Gastroesophageal sphincter (tissue), 4 donors: ENCODE measurements around the gene CEP97. TPM values are rescaled to one million over a fixed set of nuclear protein-coding genes. Genes with fewer than 3 reads are reported as not detected.
A peak's percentile ranks its signal among the peaks of the same experiment; 100 is the strongest.
"Not testable (repeated sequence)": the region's sequence is repeated elsewhere in the genome, so short reads cannot be mapped to it uniquely, and the experiment has no call there.

Experiments used
- ATAC-seq: fragments of 150-250 bp; one replicate; pipeline ENCODE4 v1.9.1; 2016; ENCODE audit warnings: mild to moderate bottlenecking, moderate library complexity
- H3K27ac ChIP-seq, 4 donors: fragments of 200-600 bp; sonication (generic) in 3 of 4; 1 replicate in 3 of 4; 2 replicates in 1 of 4; pipeline ENCODE4 v1.5.1; 2016 to 2019
- H3K27me3 ChIP-seq: fragments of 200-600 bp; sonication (generic); one replicate; pipeline ENCODE4 v1.5.1; 2019
- H3K36me3 ChIP-seq, 2 donors: fragments of 200-600 bp; sonication (generic); one replicate each; pipeline ENCODE4 v1.5.1; 2019; ENCODE audit warnings: control low read depth in 1 of 2
- H3K4me1 ChIP-seq, 3 donors: fragments of 200-600 bp; sonication (generic); 1 replicate in 2 of 3; 2 replicates in 1 of 3; pipeline ENCODE4 v1.5.1; 2016 to 2019; ENCODE audit warnings: control low read depth in 2 of 3
- H3K4me3 ChIP-seq, 2 donors: fragments of 200-600 bp; sonication (generic); one replicate each; pipeline ENCODE4 v1.5.1; 2019; ENCODE audit warnings: mild to moderate bottlenecking in 1 of 2, moderate library complexity in 1 of 2
- H3K9me3 ChIP-seq, 3 donors: fragments of 200-600 bp; sonication (generic); one replicate each; pipeline ENCODE4 v1.5.1; 2017 to 2019; ENCODE audit warnings: control low read depth in 2 of 3
- EP300 ChIP-seq: sonication (generic); formaldehyde crosslinking; IDR thresholded peaks from one replicate; pipeline ENCODE4 v1.6.1; 2017; ENCODE audit warnings: antibody characterized with exemption, mild to moderate bottlenecking
- POLR2A ChIP-seq, 2 donors: fragments of 450-650 bp; IDR thresholded peaks; one replicate each; pipeline ENCODE4 v1.6.1; 2017; ENCODE audit warnings: antibody characterized with exemption in 2 of 2, mild to moderate bottlenecking in 2 of 2, moderate library complexity in 1 of 2
- POLR2AphosphoS5 ChIP-seq: sonication (generic); formaldehyde crosslinking; IDR thresholded peaks from one replicate; pipeline ENCODE4 v1.6.1; 2017; ENCODE audit warnings: antibody characterized with exemption
- WGBS, 2 donors: methylation state at CpG; one replicate each; pipeline ENCODE4 v1.1.5; 2018; ENCODE audit warnings: low coverage in 1 of 2; 5-methylcytosine and 5-hydroxymethylcytosine counted together
- total RNA-seq, 4 donors: library from RNA; depleted of rRNA; stranded (reverse); fragments of >200 nt; gene quantifications; one replicate each; pipeline ENCODE4 v1.1.0, GENCODE V29; 2016
- TF ChIP-seq, protein P1 (sequence below), 4 experiments: fragments of 200-600 bp in 2 of 4; fragments of 450-650 bp in 2 of 4; sonication (generic) in 1 of 4; IDR thresholded peaks; one replicate each; pipeline ENCODE4 v1.5.1; 2017 to 2019; ENCODE audit warnings: antibody characterized with exemption in 4 of 4, mild to moderate bottlenecking in 2 of 4, moderate library complexity in 2 of 4

The CEP97 gene
- total RNA-seq, 4 donors from 2014 or later, result 7.8 to 11.4 (median 8.8) TPM

DNA sequence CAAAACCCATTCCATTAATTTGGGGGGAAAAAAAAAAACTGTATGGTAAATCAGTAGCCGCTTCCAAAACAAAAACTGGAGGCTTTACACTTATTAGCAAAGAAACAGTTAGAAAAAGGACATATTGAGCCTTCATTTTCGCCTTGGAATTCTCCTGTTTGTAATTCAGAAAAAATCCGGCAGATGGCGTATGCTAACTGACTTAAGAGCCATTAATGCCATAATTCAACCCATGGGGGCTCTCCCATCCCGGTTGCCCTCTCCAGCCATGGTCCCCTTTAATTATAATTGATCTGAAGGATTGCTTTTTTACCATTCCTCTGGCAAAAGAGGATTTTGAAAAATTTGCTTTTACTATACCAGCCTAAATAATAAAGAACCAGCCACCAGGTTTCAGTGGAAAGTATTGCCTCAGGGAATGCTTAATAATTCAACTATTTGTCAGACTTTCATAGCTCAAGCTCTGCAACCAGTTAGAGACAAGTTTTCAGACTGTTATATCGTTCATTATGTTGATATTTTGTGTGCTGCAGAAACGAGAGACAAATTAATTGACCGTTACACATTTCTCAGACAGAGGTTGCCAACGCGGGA lies 28.5 kb upstream of the CEP97 start:
- 28 to 34% methylated on average over 10 of the region's 10 CpGs for WGBS, 2 donors
- no peaks in the 10 kb centered on the region for H3K36me3 ChIP-seq
- no peaks in the 10 kb centered on the region for H3K9me3 ChIP-seq
- H3K27me3 ChIP-seq, result no peaks in the 10 kb centered on the region
- TF ChIP-seq, protein P1, sequence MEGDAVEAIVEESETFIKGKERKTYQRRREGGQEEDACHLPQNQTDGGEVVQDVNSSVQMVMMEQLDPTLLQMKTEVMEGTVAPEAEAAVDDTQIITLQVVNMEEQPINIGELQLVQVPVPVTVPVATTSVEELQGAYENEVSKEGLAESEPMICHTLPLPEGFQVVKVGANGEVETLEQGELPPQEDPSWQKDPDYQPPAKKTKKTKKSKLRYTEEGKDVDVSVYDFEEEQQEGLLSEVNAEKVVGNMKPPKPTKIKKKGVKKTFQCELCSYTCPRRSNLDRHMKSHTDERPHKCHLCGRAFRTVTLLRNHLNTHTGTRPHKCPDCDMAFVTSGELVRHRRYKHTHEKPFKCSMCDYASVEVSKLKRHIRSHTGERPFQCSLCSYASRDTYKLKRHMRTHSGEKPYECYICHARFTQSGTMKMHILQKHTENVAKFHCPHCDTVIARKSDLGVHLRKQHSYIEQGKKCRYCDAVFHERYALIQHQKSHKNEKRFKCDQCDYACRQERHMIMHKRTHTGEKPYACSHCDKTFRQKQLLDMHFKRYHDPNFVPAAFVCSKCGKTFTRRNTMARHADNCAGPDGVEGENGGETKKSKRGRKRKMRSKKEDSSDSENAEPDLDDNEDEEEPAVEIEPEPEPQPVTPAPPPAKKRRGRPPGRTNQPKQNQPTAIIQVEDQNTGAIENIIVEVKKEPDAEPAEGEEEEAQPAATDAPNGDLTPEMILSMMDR (IDR thresholded peaks at IDR 0.05), result peak; percentile 68 to 86 (median 80)
- TF ChIP-seq POLR2AphosphoS5, result no peak
- no peak overlapping the region for H3K4me3 ChIP-seq
- no peak for ATAC-seq
- H3K4me1 ChIP-seq, result peaks cover 0 to 13% (median 0%) of the 10 kb centered on the region in 3 donors
- no peak overlapping the region for H3K27ac ChIP-seq

DNA sequence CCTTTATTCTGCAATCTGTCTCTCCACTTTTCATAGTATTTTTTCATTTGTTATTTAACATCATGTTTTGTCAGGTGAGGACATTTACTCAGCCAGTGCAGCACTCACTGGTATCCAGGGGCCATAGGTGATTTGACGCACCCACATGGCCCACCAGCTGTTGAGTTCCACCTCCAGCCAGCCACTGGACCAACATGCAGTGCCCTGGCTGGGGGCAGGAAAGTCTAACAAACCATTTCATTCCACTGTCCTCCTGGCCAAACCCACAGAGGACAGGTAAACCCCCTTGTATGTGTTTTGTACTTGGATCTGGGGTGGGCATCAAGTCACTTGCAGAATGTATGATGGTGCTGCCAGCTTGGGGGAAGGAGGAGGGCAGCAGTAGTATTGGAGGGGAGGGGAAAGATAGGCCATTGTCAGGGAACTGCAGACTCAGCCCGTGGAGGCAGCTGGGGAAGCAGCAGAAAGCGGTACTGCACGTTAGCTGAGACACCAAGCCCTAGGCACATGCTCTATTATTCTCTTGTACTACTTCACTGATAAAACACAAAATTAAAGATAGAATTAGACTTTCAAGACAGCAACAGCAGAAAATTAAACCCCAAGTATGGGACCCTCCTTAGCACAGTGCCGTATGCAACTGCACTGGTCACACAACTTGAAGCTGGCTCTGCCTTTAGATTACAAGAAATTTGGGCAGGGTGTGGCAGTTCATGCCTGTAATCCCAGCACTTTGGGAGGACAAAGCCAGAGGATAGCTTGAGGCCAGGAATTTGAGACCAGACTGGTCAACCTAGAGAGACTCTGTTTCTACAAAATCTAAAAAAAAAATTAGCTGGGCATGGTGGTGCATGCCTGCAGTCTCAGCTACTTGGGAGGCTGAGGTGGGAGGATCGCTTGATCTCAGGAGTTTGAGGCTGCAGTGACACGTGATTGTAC lies 22.4 kb upstream of the CEP97 start:
- 76 to 85% methylated on average over 2 to 4 of the region's 7 CpGs for WGBS, 2 donors
- H3K27me3 ChIP-seq, result no peaks in the 10 kb centered on the region
- TF ChIP-seq POLR2A (IDR thresholded peaks at IDR 0.05) (no peak), POLR2AphosphoS5 (no peak), EP300 (no peak)
- TF ChIP-seq, protein P1 (IDR thresholded peaks at IDR 0.05), result no peak

DNA sequence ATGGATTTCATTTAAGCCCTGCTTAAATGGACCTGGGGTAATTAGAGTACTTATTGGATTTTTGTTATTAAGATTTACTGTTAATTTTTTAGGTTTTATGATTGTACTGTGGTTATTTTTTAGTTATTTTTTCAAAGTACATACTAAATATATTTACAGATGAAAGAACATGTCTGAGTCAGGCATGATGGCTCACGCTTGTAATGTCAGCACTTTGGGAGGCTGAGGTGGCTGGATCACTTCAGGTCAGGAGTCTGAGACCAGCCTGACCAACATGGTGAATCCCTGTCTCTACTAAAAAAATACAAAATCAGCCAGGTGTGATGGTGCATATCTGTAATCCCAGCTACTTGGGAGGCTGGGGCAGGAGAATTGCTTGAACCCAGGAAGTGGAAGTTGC lies 21.7 kb upstream of the CEP97 start:
- H3K9me3 ChIP-seq, result no peaks in the 10 kb centered on the region
- H3K4me1 ChIP-seq, result peaks cover 0 to 5% (median 0%) of the 10 kb centered on the region in 3 donors
- no peaks in the 10 kb centered on the region for H3K27me3 ChIP-seq
- H3K4me3 ChIP-seq, result no peak overlapping the region
- TF ChIP-seq POLR2A (IDR thresholded peaks at IDR 0.05) (no peak), EP300 (no peak), POLR2AphosphoS5 (no peak)
- TF ChIP-seq, protein P1 (IDR thresholded peaks at IDR 0.05), result no peak
- 80% methylated on average over 1 of the region's 1 CpG for WGBS, 2 donors
- H3K36me3 ChIP-seq, result no peaks in the 10 kb centered on the region
- H3K27ac ChIP-seq, result no peak overlapping the region
- no peak for ATAC-seq

More for the DNA sequence above, 22.4 kb upstream of the CEP97 start:
- peak; percentile 28 for ATAC-seq
- Histone ChIP-seq H3K4me1 (no peaks in the 10 kb centered on the region), H3K4me3 (no peak overlapping the region), H3K36me3 (no peaks in the 10 kb centered on the region), H3K9me3 (no peaks in the 10 kb centered on the region), H3K27ac (no peak overlapping the region)

DNA sequence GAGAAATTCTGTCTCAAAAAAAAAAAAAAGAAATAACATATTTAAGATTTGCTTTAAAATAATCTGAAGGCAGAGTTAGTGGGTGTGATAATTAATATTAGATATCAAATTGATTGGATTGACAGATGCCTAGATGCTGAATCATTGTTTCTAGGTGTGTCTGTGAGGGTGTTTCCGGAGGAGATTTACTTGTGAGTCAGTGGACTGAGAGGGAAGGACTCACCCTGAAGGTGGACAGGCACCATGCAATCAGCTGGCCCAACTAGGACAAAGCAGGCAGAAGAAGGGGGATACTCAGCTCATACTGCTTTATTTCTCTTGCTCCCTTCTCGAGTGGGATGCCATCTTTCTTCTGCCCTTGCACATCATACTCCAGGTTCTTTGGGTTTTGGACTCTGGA lies 21.2 kb upstream of the CEP97 start:
- WGBS, 2 donors, result 68 to 83% methylated on average over 2 of the region's 2 CpGs
- peaks cover 0 to 5% (median 0%) of the 10 kb centered on the region in 3 donors for H3K4me1 ChIP-seq
- no peak overlapping the region for H3K27ac ChIP-seq
- no peak for ATAC-seq
- no peak for TF ChIP-seq POLR2A (IDR thresholded peaks at IDR 0.05)
- TF ChIP-seq, protein P1 (IDR thresholded peaks at IDR 0.05), result no peak
- no peak for TF ChIP-seq POLR2AphosphoS5
- TF ChIP-seq EP300, result no peak
- no peaks in the 10 kb centered on the region for H3K27me3 ChIP-seq
- no peaks in the 10 kb centered on the region for H3K36me3 ChIP-seq
- no peaks in the 10 kb centered on the region for H3K9me3 ChIP-seq
- no peak overlapping the region for H3K4me3 ChIP-seq

DNA sequence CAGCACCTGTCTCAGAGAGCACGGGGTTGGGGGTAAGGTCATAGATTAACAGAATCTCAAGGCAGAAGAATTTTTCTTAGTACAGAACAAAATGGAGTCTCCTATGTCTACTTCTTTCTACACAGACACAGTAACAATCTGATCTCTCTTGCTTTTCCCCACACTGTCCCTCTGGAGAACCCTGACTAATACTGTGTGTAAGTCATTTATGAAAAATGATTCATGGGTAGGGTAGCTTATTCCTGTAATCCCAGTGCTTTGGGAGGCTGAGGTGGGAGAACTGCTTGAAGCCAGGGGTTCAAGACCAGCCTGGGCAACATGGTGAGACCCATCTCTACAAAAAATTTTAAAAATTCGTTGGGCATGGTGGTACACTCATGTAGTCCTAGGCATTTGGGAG lies 19.8 kb upstream of the CEP97 start:
- H3K27me3 ChIP-seq, H3K4me3 ChIP-seq, ATAC-seq, H3K36me3 ChIP-seq, H3K9me3 ChIP-seq, H3K4me1 ChIP-seq, H3K27ac ChIP-seq: not testable (repeated sequence)
- WGBS, 2 donors, result 51 to 55% methylated on average over 1 to 2 of the region's 2 CpGs
